Inferior parietal cortex (tissue), 1 donor: ENCODE results near the gene TANC1.
"Not testable (repeated sequence)": the region's sequence is repeated elsewhere in the genome, so short reads cannot be mapped to it uniquely, and the experiment has no call there.

Experiments
- DNase-seq: peaks from one replicate; pipeline ENCODE4 v3.0.0-alpha.2; 2016; ENCODE audit errors: extremely low spot score

TANC1 gene

GRCh38 chr2:159029936-159030335, 61.5 kb downstream of the TANC1 start:
- DNase-seq: no peak

GRCh38 chr2:159030674-159031380, 62.4 kb downstream of the TANC1 start:
- DNase-seq: no peak

- no peak for DNase-seq
Observed at GRCh38 chr2:159032146-159032545, 63.7 kb downstream of the TANC1 start.

- no peak for DNase-seq
Observed at GRCh38 chr2:159032580-159032979, 64.1 kb downstream of the TANC1 start.

- no peak for DNase-seq
Observed at GRCh38 chr2:159034713-159035112, 66.3 kb downstream of the TANC1 start.

GRCh38 chr2:159035790-159036411, 67.5 kb downstream of the TANC1 start:
- DNase-seq: no peak

- not testable (repeated sequence) for DNase-seq
Observed at GRCh38 chr2:159036461-159036860, 68.0 kb downstream of the TANC1 start.

- not testable (repeated sequence) for DNase-seq
Observed at GRCh38 chr2:159041328-159041727, 72.9 kb downstream of the TANC1 start.

- no peak for DNase-seq
Observed at GRCh38 chr2:159042115-159042850, 73.8 kb downstream of the TANC1 start.

- DNase-seq: no peak
Observed at GRCh38 chr2:159043710-159044109, 75.3 kb downstream of the TANC1 start.

- no peak for DNase-seq
Observed at GRCh38 chr2:159044804-159045286, 76.4 kb downstream of the TANC1 start.

GRCh38 chr2:159045545-159046454, 77.4 kb downstream of the TANC1 start:
- no peak for DNase-seq

- no peak for DNase-seq
Observed at GRCh38 chr2:159046966-159047365, 78.5 kb downstream of the TANC1 start.

- DNase-seq: no peak
Observed at GRCh38 chr2:159050426-159050825, 82.0 kb downstream of the TANC1 start.

GRCh38 chr2:159051133-159051532, 82.7 kb downstream of the TANC1 start:
- DNase-seq: no peak

- DNase-seq: no peak
Observed at GRCh38 chr2:159051661-159052060, 83.2 kb downstream of the TANC1 start.

- DNase-seq: no peak
Observed at GRCh38 chr2:159052157-159052601, 83.7 kb downstream of the TANC1 start.

GRCh38 chr2:159053161-159054031, 85.0 kb downstream of the TANC1 start:
- no peak for DNase-seq

- DNase-seq: no peak
Observed at GRCh38 chr2:159054032-159054334, 85.5 kb downstream of the TANC1 start.

GRCh38 chr2:159054985-159055384, 86.5 kb downstream of the TANC1 start:
- no peak for DNase-seq

GRCh38 chr2:159060518-159060917, 92.1 kb downstream of the TANC1 start:
- DNase-seq: no peak
